Activated CD4-positive, alpha-beta T cell treated with anti-CD3 and anti-CD28 coated beads for 36 hours (primary cell): Measurements from ENCODE around the gene ADAM30. TPM values are rescaled to one million over a fixed set of nuclear protein-coding genes. Genes with fewer than 3 reads are reported as not detected.
"Not testable (repeated sequence)": the region's sequence is repeated elsewhere in the genome, so short reads cannot be mapped to it uniquely, and the experiment has no call there.

Experiments used
- ATAC-seq: fragments of 200-7000 bp; cut with Tn5 transposase; one replicate; pipeline ENCODE4 v1.10.0; 2021; ENCODE audit warnings: mild to moderate bottlenecking, moderate library complexity
- CTCF ChIA-PET: fragments of 350-600 bp; sonication (Branson Sonifier 250); formaldehyde crosslinking; loops from one replicate; lab custom pipeline; 2021; ENCODE audit warnings: antibody characterized with exemption; lab: Charles Lee
- POLR2A ChIA-PET: fragments of 350-600 bp; sonication (Branson Sonifier 250); formaldehyde crosslinking; loops from one replicate; lab custom pipeline; 2021; ENCODE audit warnings: antibody characterized with exemption, inconsistent platforms; lab: Charles Lee
- DNase-seq: peaks from one replicate; pipeline ENCODE4 v3.0.0-alpha.2; 2020
- H3K27ac Mint-ChIP-seq: one replicate; pipeline ENCODE4 v1.8.0; 2021; ENCODE audit warnings: mixed read lengths
- H3K27me3 Mint-ChIP-seq: one replicate; pipeline ENCODE4 v1.8.0; 2021; ENCODE audit warnings: mixed read lengths
- H3K36me3 Mint-ChIP-seq: one replicate; pipeline ENCODE4 v1.8.0; 2021; ENCODE audit warnings: low read depth, mixed read lengths
- H3K4me1 Mint-ChIP-seq: one replicate; pipeline ENCODE4 v1.8.0; 2021; ENCODE audit warnings: mixed read lengths
- H3K4me3 Mint-ChIP-seq: one replicate; pipeline ENCODE4 v1.8.0; 2021; ENCODE audit warnings: mild to moderate bottlenecking, moderate library complexity, mixed read lengths
- H3K9me3 Mint-ChIP-seq: one replicate; pipeline ENCODE4 v1.8.0; 2021; ENCODE audit warnings: low read depth, mixed read lengths
- intact Hi-C, 2 experiments: fragments of 100-400 bp; cut with DNase I in 1 of 2; cut with micrococcal nuclease in 1 of 2; formaldehyde crosslinking; loops; one replicate each; pipeline versions ENCODE4 v1.14.2 to v1.15.1; 2022 to 2024; cut with DNase I, micrococcal nuclease
- total RNA-seq, 2 experiments: library from RNA; stranded (reverse); gene quantifications; one replicate each; pipeline ENCODE4 v1.2.3, GENCODE V29; 2021

The ADAM30 gene
- total RNA-seq, 2 experiments from 2014 or later, result not detected

- Mint-ChIP-seq H3K36me3 (no peaks in the 10 kb centered on the region), H3K27ac (no peak overlapping the region), H3K4me1 (no peaks in the 10 kb centered on the region), H3K4me3 (no peak overlapping the region), H3K27me3 (peaks cover 2% of the 10 kb centered on the region), H3K9me3 (no peaks in the 10 kb centered on the region)
- ChIA-PET CTCF (no interaction called here), POLR2A (no interaction called here)
- DNase-seq (no peak), ATAC-seq (no peak)
- intact Hi-C loops, result no loop called here
These were observed 43.2 kb downstream of the ADAM30 start for GRCh38 chr1:119853155-119853554.

DNA sequence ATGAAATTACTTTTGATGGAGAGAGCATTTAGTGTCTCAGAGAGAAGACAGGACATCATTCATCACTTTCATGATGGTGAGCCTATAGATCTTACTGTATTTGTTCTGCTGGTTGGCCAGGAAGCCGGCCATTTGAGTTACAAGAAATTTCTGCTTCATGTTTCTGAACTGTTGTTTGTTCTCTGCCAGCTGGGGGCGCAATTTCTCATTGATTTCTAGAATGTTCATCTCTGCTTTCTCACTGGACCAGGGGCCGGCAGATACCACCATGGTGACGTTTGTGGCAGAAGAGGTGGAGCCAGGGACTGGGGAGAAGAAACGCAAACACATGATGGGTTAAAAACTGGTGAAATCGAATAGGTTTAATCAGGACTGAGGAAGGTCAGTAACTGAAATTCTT, 52.1 kb downstream of the ADAM30 start:
- H3K27me3 Mint-ChIP-seq, POLR2A ChIA-PET, intact Hi-C loops, ATAC-seq, H3K4me3 Mint-ChIP-seq, H3K27ac Mint-ChIP-seq, H3K9me3 Mint-ChIP-seq, H3K4me1 Mint-ChIP-seq, CTCF ChIA-PET, H3K36me3 Mint-ChIP-seq: not testable (repeated sequence)
- DNase-seq, result peak; percentile 19

Other genes with a start within 250 kb of the ADAM30 start
- under 1 TPM; 0.50 to 0.63 TPM for gene ZNF697, start 248.2 kb downstream of the ADAM30 start, total RNA-seq
- 100 to 1,000 TPM; 198 to 259 TPM for gene PHGDH, start 184.6 kb downstream of the ADAM30 start, total RNA-seq
- gene HMGCS2, start 127.6 kb downstream of the ADAM30 start, total RNA-seq, result not detected
- gene REG4, start 85.1 kb downstream of the ADAM30 start, total RNA-seq, result under 1 TPM; 0.34 to 0.47 TPM
- gene NOTCH2, start 173.1 kb upstream of the ADAM30 start, total RNA-seq, result 10 to 100 TPM; 41.9 to 51.6 TPM